PFSK-1 (cell line): ENCODE measurements around the gene PRR33.

Source experiments
- REST ChIP-seq, 2 experiments: IDR thresholded peaks; 2 replicates each; pipeline versions ENCODE4 v1.6.1 to v1.8.0; 2011 to 2012; ENCODE audit warnings: low read depth in 2 of 2, low read length in 2 of 2, control low read depth in 1 of 2, inconsistent platforms in 1 of 2, mild to moderate bottlenecking in 1 of 2, moderate library complexity in 1 of 2; ENCODE audit not compliant: insufficient read depth in 1 of 2
- TAF1 ChIP-seq: IDR thresholded peaks from 2 replicates; pipeline ENCODE4 v1.6.1; 2012; ENCODE audit warnings: low read length, control low read depth, borderline replicate concordance; ENCODE audit not compliant: insufficient read depth

- TF ChIP-seq TAF1 (no peak), REST (IDR thresholded peaks at IDR 0.05; ENCODE audit: insufficient read depth in 1 of 2, low read depth in 2 of 2, low read length in 2 of 2) (no peak)
Measured at GRCh38 chr11:1922481-1923081, 30.9 kb upstream of the PRR33 start.
